AG08395 (cell line): ENCODE results near the gene KCNB1.
"Not testable (repeated sequence)": the region's sequence is repeated elsewhere in the genome, so short reads cannot be mapped to it uniquely, and the experiment has no call there.

ENCODE experiments used
- DNase-seq: peaks from one replicate; pipeline ENCODE4 v3.0.0; 2012; ENCODE audit warnings: mixed read lengths, low spot score

KCNB1 gene

DNA sequence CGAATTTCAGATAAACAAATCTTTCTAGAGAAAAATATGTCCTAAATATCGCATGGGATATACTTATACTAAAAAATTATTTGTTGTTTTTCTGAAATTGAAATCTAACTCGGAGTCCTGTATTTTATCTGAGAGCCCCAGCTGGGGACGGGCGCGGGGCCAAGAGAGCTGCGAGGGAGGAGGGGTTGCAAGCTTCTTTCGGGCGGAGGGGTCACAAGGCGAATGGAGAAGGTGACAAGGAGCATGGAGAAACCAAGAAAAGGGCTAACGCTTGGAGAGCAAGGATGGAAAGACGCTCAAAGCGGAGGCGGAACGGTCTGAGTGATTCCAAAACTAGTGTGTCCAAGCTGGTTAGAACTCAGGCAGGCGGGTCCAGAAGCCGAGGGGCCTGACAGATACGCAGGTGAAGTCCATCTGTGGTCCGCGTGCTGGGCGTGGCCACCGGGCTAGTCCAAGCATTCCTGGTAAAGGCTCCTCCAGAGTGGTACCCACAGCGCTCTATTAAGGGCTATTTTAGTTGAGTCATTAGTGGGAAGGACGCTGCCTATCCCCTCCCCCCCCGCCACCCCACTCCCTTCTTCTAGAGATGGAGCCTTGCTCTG lies 163.2 kb downstream of the KCNB1 start:
- DNase-seq = no peak

DNA sequence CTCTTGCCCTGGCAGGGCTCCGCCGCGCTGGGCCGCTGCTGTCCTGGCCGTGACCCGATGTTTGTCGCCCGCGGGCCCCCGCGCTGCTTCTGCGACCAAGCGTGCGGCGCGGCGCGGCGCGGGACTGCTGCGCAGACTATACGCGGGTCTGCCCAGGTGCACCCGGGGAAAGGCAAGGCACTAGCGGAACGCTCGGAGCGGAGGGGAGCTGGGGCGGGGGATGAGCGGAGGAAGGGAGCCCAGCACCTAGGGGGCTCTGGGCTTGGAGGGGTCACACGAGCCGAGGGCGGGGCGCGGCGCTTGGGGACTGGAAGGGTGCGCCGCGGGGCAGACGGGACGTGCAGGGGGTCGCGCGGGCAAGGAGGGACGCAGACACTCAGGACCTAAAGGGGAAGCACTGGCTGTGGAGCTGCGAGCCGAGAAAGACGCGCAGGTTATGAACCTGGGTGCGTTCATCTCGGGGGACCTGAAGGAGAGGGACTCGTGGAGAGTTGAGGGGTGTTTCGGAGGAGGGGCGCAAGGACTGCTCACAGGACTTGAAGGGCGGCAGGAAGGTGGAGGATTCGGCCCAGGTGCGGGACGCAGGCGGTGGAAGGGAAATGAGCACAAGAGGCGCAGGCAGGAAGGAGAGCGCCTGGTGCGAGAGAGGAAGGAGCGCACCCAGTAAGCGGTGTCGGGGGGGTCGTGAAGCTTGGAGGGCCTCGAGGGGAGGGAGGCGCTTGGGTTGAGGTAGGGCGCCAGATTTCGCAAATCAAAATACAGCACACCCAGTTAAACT lies 163.8 kb downstream of the KCNB1 start:
- DNase-seq = no peak

DNA sequence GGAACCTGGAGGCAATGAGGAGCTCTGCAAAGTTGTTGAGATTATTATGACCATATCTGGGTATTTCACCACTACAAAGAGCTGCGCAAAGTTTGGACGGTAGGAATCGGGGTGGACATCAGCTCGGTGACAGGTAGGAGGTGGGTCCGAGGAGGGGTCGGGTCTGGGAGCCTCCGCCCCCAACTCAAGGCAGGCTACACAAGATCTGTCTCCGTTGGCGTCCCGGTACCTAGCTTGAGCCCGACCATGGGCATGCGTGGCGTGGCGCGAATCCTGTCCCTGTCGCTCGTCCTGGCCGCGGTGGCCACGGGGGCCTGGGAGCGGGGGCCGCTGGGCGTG lies 164.4 kb downstream of the KCNB1 start:
- DNase-seq = no peak

DNA sequence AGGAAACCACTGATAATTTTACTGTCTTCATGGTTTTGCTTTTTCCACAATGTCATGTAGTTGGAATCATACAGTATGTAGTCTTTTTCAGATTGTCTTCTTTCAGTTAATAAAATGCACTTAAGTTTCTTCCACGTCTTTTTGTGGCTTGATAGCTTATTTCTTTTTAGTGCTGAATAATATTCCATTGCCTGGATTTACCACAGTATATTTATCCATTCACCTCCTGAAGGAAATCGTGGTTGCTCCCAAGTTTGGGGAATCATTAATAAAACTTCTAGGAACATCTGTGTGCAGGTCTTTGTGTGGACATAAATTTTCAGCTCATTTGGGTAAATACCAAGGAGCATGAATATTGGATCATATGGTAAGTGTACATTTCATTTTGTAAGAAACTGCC lies 165.8 kb downstream of the KCNB1 start:
- no peak for DNase-seq

DNA sequence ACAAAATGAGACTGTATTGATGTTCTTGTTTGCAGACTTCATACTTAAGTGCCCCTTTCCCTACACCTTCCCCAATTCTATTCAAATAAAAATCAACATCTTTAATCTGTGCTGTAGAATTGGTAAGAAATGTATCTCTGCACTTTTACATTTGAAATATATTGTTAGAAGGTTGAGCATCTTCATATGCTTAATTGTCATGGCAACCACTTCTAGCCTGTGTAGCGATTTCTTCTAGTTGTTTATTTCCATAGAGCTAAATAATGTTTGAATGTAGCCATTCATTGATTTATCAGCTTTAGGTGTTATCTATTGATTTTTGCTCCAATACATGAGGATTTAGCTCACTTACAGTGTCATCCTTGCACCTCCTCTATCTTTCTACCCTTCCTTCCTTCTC lies 166.9 kb downstream of the KCNB1 start:
- no peak for DNase-seq

DNA sequence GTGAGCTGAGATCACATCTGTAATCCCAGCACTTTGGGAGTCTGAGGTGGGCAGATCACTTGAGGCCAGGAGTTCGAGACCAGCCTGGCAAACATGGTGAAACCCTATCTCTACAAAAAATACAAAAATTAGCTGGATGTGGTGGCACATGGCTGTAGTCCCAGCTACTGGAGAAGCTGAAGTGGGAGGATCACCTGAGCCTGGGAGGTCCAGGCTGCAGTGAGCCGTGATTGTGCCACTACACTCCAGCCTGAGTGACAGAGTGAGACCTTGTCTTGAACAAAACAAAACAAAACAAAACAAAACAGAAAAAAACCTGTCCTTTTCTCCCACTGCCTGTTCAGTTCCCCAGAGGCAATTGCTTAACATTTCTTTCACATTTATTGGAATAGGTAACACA lies 168.4 kb downstream of the KCNB1 start:
- not testable (repeated sequence) for DNase-seq
